ENCODE results near the gene B4GAT1. TPM values are rescaled to one million over a fixed set of nuclear protein-coding genes. Genes with fewer than 3 reads are reported as not detected.
"Not testable (repeated sequence)": the region's sequence is repeated elsewhere in the genome, so short reads cannot be mapped to it uniquely, and the experiment has no call there.

The B4GAT1 gene
- total and polyA plus RNA-seq, 2 of the 4 experiments (the other 2 are of a cell fraction), result 10.6 to 18.4 TPM

GRCh38 chr11:66359662-66360087 is 12.2 kb upstream of the B4GAT1 start:
- no peaks in the 10 kb centered on the region for H4K20me1 ChIP-seq (ENCODE audit: insufficient read depth, low read length)
- DNase-seq (no peak), ATAC-seq (ENCODE audit: low read depth) (no peak)
- no peak overlapping the region for H4K91ac ChIP-seq (ENCODE audit: insufficient read depth, low read depth, low read length)
- H2BK5ac ChIP-seq (ENCODE audit: low read depth, low read length, poor library complexity, severe bottlenecking), result no peak overlapping the region
- intact Hi-C loops (cut with micrococcal nuclease), result no loop called here
- no peak overlapping the region for H3K14ac ChIP-seq (replicated peaks; ENCODE audit: low read depth, low read length)
- no peak overlapping the region for H2AFZ ChIP-seq (replicated peaks; ENCODE audit: low read length, poor library complexity)
- no peak for TF ChIP-seq MXI1 (IDR thresholded peaks at IDR 0.05; ENCODE audit: borderline replicate concordance, low read depth, low read length)
- TF ChIP-seq USF2 (IDR thresholded peaks at IDR 0.05; ENCODE audit: low read depth, low read length), result no peak
- H3K23ac ChIP-seq (ENCODE audit: low read depth, low read length), result no peak overlapping the region
- no peak overlapping the region for H3K9ac ChIP-seq (ENCODE audit: low read depth, low read length)
- H2AK9ac ChIP-seq (replicated peaks; ENCODE audit: low read depth, low read length, poor library complexity), result no peak overlapping the region
- no peak overlapping the region for H2AK5ac ChIP-seq (ENCODE audit: low read depth, low read length)
- H3K27ac ChIP-seq (ENCODE audit: insufficient read depth, low read length), result no peak overlapping the region
- WGBS, 2 experiments (ENCODE audit: extremely low coverage in 2 of 2, insufficient read length in 1 of 2), result no CpG with 5 or more reads among the region's 3 CpGs
- ChIA-PET POLR2A (ENCODE audit: unreplicated experiment) (no interaction called here), CTCF (no interaction called here)
- H3K18ac ChIP-seq (ENCODE audit: low read depth, low read length), result no peak overlapping the region
- H3K4ac ChIP-seq (ENCODE audit: low read depth, low read length), result no peak overlapping the region
- no peak overlapping the region for H4K5ac ChIP-seq (ENCODE audit: low read depth, low read length)
- in situ Hi-C loops (cut with MboI; ENCODE audit: low sequenced_read_pairs), result no loop called here
- no peaks in the 10 kb centered on the region for H3K36me3 ChIP-seq (ENCODE audit: control insufficient read depth, insufficient read depth, low read length)
- no peak overlapping the region for H3K4me2 ChIP-seq (ENCODE audit: low read depth, low read length)
- no peak overlapping the region for H3K56ac ChIP-seq (ENCODE audit: extremely low read depth, insufficient read depth, low read length)
- dilution Hi-C loops (cut with HindIII; ENCODE audit: low sequenced_read_pairs, unreplicated experiment), result no loop called here
- no peaks in the 10 kb centered on the region for H3K9me3 ChIP-seq (ENCODE audit: control insufficient read depth, insufficient read depth, low read length)
- no peaks in the 10 kb centered on the region for H3K4me1 ChIP-seq (ENCODE audit: control insufficient read depth, insufficient read depth, low read length)
- no peaks in the 10 kb centered on the region for H3K79me1 ChIP-seq (ENCODE audit: low read depth in 1 of 2, low read length in 2 of 2)
- no peak overlapping the region for H2BK20ac ChIP-seq (ENCODE audit: low read depth, low read length)
- H2BK15ac ChIP-seq (ENCODE audit: low read depth, low read length), result no peak overlapping the region
- H3K27me3 ChIP-seq (ENCODE audit: control insufficient read depth, insufficient read depth, low read length), result no peaks in the 10 kb centered on the region; the same call in 1 of the 2 replicates
- BruUV-seq (replicated peaks), result no TSS peak
- H3K4me3 ChIP-seq (ENCODE audit: insufficient read depth, low read depth, low read length), result no peak overlapping the region
- no peak overlapping the region for H4K8ac ChIP-seq (ENCODE audit: low read depth in 2 of 2, low read length in 2 of 2)
- H2BK120ac ChIP-seq (ENCODE audit: low read depth, low read length), result no peak overlapping the region
- no peaks in the 10 kb centered on the region for H3K9me1 ChIP-seq (ENCODE audit: insufficient read depth, low read length)

GRCh38 chr11:66350560-66351235 is 3.3 kb upstream of the B4GAT1 start:
- DNase-seq; dilution Hi-C loops (cut with HindIII; ENCODE audit: low sequenced_read_pairs, unreplicated experiment): not testable (repeated sequence)

More at GRCh38 chr11:66350560-66351235, 3.3 kb upstream of the B4GAT1 start:
- POLR2A ChIA-PET (ENCODE audit: unreplicated experiment); H2AK5ac ChIP-seq (ENCODE audit: low read depth, low read length); H2AFZ ChIP-seq (replicated peaks; ENCODE audit: low read length, poor library complexity); H3K9me3 ChIP-seq (ENCODE audit: control insufficient read depth, insufficient read depth, low read length); H3K9ac ChIP-seq (ENCODE audit: low read depth, low read length); H3K4me2 ChIP-seq (ENCODE audit: low read depth, low read length); H2BK20ac ChIP-seq (ENCODE audit: low read depth, low read length); H3K27ac ChIP-seq (ENCODE audit: insufficient read depth, low read length); H4K8ac ChIP-seq (ENCODE audit: low read depth in 2 of 2, low read length in 2 of 2); H2BK120ac ChIP-seq (ENCODE audit: low read depth, low read length); H4K5ac ChIP-seq (ENCODE audit: low read depth, low read length); H4K91ac ChIP-seq (ENCODE audit: insufficient read depth, low read depth, low read length); CTCF ChIA-PET; H4K20me1 ChIP-seq (ENCODE audit: insufficient read depth, low read length); H3K4ac ChIP-seq (ENCODE audit: low read depth, low read length); H3K4me1 ChIP-seq (ENCODE audit: control insufficient read depth, insufficient read depth, low read length); H2AK9ac ChIP-seq (replicated peaks; ENCODE audit: low read depth, low read length, poor library complexity); H3K23ac ChIP-seq (ENCODE audit: low read depth, low read length); H3K4me3 ChIP-seq (ENCODE audit: insufficient read depth, low read depth, low read length); intact Hi-C loops (cut with micrococcal nuclease); H3K56ac ChIP-seq (ENCODE audit: extremely low read depth, insufficient read depth, low read length); H3K14ac ChIP-seq (replicated peaks; ENCODE audit: low read depth, low read length); BruUV-seq (replicated peaks); ATAC-seq (ENCODE audit: low read depth); H3K27me3 ChIP-seq (ENCODE audit: control insufficient read depth, insufficient read depth, low read length); H2BK15ac ChIP-seq (ENCODE audit: low read depth, low read length); H3K18ac ChIP-seq (ENCODE audit: low read depth, low read length); H3K36me3 ChIP-seq (ENCODE audit: control insufficient read depth, insufficient read depth, low read length); in situ Hi-C loops (cut with MboI; ENCODE audit: low sequenced_read_pairs); H2BK5ac ChIP-seq (ENCODE audit: low read depth, low read length, poor library complexity, severe bottlenecking): not testable (repeated sequence)
- 33% methylated on average over 1 of the region's 8 CpGs; no CpG with 5 or more reads in 1 of the 2 experiments for WGBS, 2 experiments (ENCODE audit: extremely low coverage in 2 of 2, insufficient read length in 1 of 2)
- Histone ChIP-seq H3K79me1 (ENCODE audit: low read depth in 1 of 2, low read length in 2 of 2) (peaks cover 6 to 16% of the 10 kb centered on the region in 2 experiments), H3K9me1 (ENCODE audit: insufficient read depth, low read length) (peaks cover 11% of the 10 kb centered on the region; the same call in 1 of the 2 replicates)
